GM21526 (cell line): ENCODE measurements around the gene PIGX.
A peak's percentile ranks its signal among the peaks of the same experiment; 100 is the strongest.
"Not testable (repeated sequence)": the region's sequence is repeated elsewhere in the genome, so short reads cannot be mapped to it uniquely, and the experiment has no call there.

ENCODE experiments used
- ATAC-seq: cut with Tn5 transposase; IDR thresholded peaks from one replicate; pipeline ENCODE4 v1.9.1; 2021; ENCODE audit warnings: moderate library complexity; ENCODE audit not compliant: unreplicated experiment, low FRiP score

Gene PIGX

GRCh38 chr3:196700801-196701200 lies 11.4 kb upstream of the PIGX start:
- ATAC-seq, result no peak

DNA sequence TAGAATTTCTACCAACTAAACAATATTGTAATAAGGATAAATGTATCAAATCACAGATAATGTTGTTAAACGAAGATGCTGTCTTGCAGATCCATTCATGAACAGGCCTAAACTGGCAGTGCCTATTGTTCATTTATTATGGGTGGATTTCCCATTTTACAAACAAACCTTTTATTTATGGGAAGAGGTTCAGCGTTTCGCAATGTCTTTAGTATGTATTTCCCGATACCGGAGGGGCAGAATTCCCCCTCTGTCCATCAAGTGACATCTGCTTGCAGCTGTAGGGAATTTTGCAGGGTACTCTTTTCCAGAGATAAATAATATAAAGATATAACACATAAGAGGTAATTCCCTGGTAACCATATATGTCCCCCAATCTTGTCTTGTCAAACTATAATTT lies 5.8 kb upstream of the PIGX start:
- ATAC-seq, result no peak

- ATAC-seq, result no peak
Measured at GRCh38 chr3:196706731-196707130, 5.4 kb upstream of the PIGX start.

GRCh38 chr3:196707566-196707965 lies 4.6 kb upstream of the PIGX start:
- ATAC-seq, result no peak

DNA sequence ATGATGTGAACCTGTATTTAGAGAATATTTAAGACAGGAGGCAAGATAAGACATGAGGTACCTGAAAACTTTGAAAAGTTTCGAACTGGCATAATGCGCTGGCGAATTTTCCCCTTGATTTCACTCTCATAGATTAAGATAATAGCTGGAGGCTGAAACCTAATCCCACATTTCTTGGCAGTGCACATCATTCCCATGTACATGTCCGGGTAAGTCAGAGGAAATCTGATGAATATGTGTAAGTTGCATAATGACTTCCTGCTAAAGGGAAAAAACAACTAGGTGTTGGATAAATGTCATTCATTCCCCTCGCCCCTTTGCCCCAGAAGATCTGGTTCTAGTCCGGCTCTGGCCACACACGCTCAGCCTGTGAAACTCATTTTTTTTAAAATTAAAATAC lies 3.7 kb upstream of the PIGX start:
- no peak for ATAC-seq

DNA sequence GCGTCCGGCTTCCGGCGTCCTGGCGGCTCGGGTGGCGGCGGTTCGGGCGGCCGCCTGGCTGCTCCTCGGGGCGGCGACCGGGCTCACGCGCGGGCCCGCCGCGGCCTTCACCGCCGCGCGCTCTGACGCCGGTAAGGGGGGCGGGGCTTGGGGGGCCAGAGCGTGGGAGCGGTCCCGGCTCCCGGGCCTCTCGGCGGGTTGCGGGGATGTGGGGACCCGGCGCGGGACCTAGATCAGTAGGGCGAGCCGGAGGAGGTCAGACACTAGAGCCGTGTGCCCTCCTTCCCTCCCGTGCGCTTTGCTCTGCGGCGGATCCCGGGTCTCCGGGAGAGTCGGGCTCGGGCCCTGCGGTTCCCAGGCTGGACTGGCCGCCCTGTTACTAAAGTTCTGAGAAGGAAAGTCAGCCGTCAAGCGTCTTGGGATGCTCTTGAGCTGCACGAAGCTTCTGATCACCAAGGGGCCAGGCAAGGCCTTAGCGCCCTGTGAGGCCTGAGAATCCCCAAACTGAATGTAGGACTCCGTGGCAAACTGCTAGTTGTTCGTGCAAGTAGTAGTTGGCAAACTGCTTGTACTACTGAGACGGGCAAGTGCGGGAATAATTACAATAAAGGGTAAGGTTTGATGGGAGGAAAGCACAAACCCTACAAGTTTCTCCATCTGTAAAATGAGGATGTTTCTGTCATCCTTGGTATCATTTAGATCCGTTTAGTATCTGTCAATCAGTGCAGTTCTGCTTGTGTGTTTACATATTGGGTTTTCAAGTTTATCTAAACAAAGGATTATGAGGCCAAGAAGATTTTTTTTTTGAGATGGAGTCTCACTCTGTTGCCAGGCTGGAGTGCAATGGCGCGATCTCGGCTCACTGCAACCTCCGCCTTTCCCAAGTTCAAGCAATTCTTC lies 587 bp downstream of the PIGX start:
- ATAC-seq, result peak; percentile 45

DNA sequence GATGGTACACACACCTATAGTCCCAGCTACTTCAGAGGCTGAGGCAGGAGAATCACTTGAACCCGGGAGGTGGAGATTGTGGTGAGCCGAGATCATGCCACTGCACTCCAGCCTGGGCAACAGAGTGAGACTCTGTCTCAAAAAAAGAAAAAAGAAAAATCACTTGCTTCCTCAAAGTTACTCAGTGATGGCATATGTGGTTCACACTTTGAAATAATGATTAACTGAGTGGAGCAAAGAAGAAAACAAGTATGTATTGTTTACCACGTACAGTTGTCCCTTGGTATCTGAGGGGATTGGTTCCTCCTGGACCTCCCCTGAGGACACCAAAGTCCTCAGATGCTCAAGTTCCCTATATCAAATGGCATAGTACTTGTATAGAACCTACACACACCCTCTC lies 5.0 kb downstream of the PIGX start:
- not testable (repeated sequence) for ATAC-seq

DNA sequence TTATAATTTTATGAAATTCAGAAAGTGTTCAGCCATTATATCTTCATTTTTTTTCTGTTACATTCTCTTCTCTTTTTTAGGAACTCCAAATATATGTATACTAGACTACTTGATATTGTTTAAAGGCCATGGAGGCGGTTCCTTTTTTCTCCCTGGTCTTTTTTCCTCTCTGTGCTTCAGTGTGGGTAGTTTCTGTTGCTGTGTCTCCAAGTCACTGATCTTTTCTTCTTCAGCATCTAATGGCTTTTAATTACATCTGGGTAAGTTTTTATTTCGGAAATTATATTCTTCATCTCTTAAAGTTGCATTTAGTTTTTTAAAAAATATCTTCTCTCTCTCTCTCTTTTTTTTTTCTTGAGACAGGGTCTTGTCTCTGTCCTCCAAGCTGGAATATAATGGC lies 8.9 kb downstream of the PIGX start:
- ATAC-seq, result no peak

GRCh38 chr3:196726788-196727675 lies 14.9 kb downstream of the PIGX start:
- ATAC-seq, result no peak

DNA sequence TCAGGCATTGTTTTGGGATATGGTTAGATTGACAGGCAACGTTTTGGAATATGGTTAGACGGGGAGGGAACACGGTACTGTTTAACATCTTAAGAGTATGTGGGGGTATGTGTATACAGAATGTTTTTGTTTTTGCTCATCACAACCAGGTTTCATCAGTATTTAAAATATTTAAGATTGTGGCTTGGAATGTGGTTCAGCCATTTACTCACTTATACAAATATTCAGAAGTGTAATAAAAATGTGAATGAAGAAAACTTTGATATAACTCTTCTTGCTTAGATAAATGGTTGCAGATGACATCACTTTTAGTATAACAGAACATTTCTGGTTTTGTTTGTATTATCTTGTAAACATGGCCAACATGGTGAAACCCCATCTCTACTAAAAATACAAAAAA lies 23.6 kb downstream of the PIGX start:
- ATAC-seq, result no peak

GRCh38 chr3:196736670-196737374 lies 24.6 kb downstream of the PIGX start:
- ATAC-seq, result no peak

DNA sequence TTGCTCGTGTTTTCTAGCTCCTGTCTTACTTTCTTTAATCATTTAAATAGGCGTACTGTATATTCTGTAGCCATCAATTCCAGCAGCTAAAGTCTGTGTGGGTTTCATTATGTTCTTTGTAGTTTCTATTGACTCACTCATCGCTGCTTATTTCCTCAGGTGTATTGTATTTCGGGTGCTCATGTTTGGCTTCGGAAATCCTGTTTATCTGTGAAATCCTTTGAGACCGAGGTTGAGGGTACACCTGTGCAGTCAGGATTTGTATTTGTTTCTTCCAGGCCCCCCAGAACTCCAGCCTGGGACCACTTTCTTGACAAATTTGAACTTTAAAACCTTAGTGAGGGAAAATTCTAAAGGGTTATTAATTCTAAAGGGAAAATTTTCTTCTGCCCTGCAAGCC lies 25.5 kb downstream of the PIGX start:
- no peak for ATAC-seq

- ATAC-seq, result peak; percentile 82
Measured at GRCh38 chr3:196739671-196740480, 27.7 kb downstream of the PIGX start, which contains the start of gene PAK2. Gene PAK2 (plus strand): TSS chr3:196739857. CDS start chr3:196782647, 42,790 bp downstream.

- peak; percentile 8 for ATAC-seq
Measured at GRCh38 chr3:196740481-196741248, 28.5 kb downstream of the PIGX start.

- ATAC-seq, result no peak
Measured at GRCh38 chr3:196741249-196741889, 29.2 kb downstream of the PIGX start.

DNA sequence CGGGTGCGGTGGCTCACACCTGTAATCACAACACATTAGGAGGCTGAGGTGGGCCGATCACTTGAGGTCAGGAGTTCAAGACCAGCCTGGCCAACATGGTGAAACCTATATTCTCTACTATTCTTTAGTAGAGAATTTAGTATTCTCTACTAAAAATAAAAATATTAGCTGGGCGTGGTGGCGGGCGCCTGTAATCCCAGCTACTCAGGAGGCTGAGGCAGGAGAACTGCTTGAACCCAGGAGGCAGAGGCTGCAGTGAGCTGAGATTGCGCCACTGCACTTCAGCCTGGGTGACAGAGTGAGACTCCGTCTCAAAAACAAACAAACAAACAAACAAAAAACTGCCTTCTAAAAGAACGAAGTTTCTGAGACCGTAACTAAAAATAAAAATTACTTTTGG lies 31.4 kb downstream of the PIGX start:
- not testable (repeated sequence) for ATAC-seq

- no peak for ATAC-seq
Measured at GRCh38 chr3:196749125-196749524, 36.9 kb downstream of the PIGX start.

DNA sequence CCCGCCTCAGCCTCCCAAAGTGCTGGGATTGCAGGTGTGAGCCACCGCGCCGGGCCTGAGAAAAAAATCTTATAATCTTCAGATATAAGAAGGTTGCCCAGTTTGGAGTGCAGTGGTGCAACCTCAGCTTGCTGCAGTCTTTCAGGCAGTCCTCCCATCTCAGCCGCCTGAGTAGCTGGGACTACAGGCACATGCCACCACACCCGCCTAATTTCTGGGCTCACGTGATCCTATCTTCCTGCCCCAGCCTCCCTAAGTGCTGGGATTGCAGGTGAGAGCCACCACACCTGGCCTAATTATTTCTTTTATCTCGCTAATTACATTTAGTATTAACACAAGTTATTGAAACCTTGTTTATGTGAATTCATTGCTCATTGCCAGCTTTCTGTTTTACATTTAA lies 41.0 kb downstream of the PIGX start:
- ATAC-seq, result no peak
